Mucosa of stomach (tissue), 1 donor: Measurements from ENCODE around the gene PASD1.

Source experiments
- H3K27me3 ChIP-seq: one replicate; pipeline ENCODE4 v1.7.0; 2013; ENCODE audit warnings: mild to moderate bottlenecking, low read length; ENCODE audit not compliant: control insufficient read depth, insufficient read depth
- H3K36me3 ChIP-seq: one replicate; pipeline ENCODE4 v1.7.0; 2013; ENCODE audit warnings: low read length; ENCODE audit not compliant: control insufficient read depth, insufficient read depth
- H3K4me1 ChIP-seq: one replicate; pipeline ENCODE4 v1.7.0; 2013; ENCODE audit warnings: mild to moderate bottlenecking, low read length; ENCODE audit not compliant: control insufficient read depth, insufficient read depth
- H3K4me3 ChIP-seq: one replicate; pipeline ENCODE4 v1.7.0; 2013; ENCODE audit warnings: low read length
- H3K9ac ChIP-seq: one replicate; pipeline ENCODE4 v1.7.0; 2013; ENCODE audit warnings: mild to moderate bottlenecking, low read length, moderate library complexity
- H3K9me3 ChIP-seq: one replicate; pipeline ENCODE4 v1.7.0; 2013; ENCODE audit warnings: mild to moderate bottlenecking, low read length, moderate library complexity; ENCODE audit not compliant: control insufficient read depth
- donor health status: Pancreatic carcinoma.

PASD1 gene

DNA sequence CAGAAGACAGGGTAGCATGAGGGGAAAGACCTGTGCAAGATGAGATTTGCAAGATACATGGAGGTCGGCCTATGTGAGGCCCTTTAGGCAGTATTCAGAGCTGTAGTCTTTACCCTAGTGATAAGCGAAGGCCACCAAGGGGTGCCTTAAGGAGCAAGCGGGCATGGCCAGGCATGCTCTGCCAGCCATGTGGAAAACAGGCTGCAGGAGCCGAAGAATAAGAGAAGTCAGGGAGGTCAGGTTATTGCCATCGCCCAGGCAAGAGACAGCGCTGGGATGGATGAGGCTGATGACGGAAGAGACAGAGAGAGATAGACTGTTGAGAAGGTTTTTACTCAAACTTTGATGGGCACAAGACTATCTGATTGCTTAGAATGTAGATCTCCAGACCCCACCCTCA is 145.3 kb downstream of the PASD1 start:
- no peaks in the 10 kb centered on the region for H3K36me3 ChIP-seq

DNA sequence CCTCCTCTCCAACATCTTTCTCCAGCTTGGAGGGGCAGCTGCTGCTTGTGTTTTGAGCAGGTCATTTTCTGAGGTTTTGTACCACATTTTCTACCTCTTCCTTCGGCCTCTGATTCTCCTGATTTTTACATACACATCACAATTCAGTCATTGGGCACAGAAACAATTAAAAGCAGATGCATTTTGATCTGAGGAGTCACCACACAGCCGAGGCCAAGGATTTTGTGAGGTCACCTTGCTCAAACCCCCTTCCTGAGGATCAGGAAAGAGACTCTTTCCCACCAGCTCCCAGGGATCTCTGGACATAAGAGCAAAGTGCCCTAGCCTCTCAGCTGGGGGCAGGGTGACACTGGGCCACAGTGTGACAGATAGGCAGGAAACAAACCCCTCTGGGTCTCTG is 147.0 kb downstream of the PASD1 start:
- no peak overlapping the region for H3K4me3 ChIP-seq
- H3K4me1 ChIP-seq = no peaks in the 10 kb centered on the region
- H3K27me3 ChIP-seq = no peaks in the 10 kb centered on the region
- H3K36me3 ChIP-seq = no peaks in the 10 kb centered on the region
- H3K9me3 ChIP-seq = no peaks in the 10 kb centered on the region
- H3K9ac ChIP-seq = no peak overlapping the region

More for the DNA sequence above, 145.3 kb downstream of the PASD1 start:
- Histone ChIP-seq H3K27me3 (no peaks in the 10 kb centered on the region), H3K4me3 (no peak overlapping the region), H3K4me1 (no peaks in the 10 kb centered on the region), H3K9me3 (no peaks in the 10 kb centered on the region), H3K9ac (no peak overlapping the region)

DNA sequence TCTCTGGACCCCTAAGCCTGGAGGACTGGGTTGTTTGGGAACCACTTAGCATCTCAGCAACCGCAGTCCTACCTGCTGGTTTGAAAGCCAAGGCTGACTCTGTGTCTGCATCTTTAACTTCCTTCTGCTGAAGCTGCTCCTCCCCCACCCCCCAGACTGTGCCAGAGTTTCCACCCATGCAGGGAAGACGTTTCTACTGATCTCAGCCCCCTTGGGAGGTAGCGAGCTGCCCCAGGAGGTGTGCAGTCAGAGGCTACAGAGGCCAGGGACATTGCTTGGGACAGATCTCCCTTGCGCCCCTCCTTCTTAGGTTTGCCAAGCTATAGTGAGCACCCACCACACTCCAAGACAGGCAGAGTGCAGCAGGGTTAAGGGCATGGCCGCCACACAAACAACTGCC is 147.7 kb downstream of the PASD1 start:
- H3K9ac ChIP-seq = no peak overlapping the region
- no peaks in the 10 kb centered on the region for H3K36me3 ChIP-seq

DNA sequence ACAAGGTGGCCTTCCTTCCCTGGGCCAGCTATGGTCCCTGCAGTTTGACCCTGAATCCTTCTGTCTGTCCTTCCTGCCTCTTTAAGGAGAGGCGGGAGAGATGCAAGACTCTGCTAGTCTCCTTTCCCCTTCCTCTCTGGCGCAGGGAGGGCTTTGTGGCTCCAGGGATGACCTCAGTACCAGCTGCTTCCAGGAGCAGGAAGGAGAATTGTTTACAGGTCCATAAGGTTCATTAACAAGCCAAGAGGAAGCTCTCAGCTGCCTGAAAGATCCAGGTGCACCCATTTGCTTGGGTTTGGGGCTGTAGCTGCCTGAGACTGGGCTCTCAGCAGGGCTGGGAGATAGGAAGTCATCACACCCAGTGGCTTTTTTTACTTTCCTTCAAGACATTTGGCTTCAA is 148.3 kb downstream of the PASD1 start:
- Histone ChIP-seq H3K4me1 (no peaks in the 10 kb centered on the region), H3K27me3 (no peaks in the 10 kb centered on the region), H3K4me3 (no peak overlapping the region), H3K9ac (no peak overlapping the region), H3K36me3 (no peaks in the 10 kb centered on the region), H3K9me3 (no peaks in the 10 kb centered on the region)

More for the DNA sequence above, 147.7 kb downstream of the PASD1 start:
- Histone ChIP-seq H3K4me3 (no peak overlapping the region), H3K27me3 (no peaks in the 10 kb centered on the region), H3K9me3 (no peaks in the 10 kb centered on the region), H3K4me1 (no peaks in the 10 kb centered on the region)

DNA sequence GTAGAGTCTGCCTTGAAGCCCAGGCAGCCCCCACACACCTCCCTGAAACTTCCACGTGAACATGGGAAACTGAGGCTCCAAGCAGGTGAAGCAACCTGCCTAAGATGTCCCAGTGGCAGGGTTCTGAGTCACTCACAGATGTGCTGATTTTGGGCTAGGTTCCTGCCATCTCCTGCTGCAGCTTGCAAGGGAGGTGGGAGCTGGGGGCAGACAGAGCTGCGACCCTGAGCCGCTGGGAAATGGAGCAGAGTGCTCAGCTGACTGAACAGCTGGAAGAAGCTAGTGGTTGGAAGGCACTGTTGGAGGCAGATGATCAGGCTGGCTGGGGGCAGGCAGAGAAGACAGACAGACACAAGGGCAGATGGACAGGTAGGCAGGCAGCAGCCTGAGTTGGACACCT is 148.8 kb downstream of the PASD1 start:
- Histone ChIP-seq H3K4me3 (no peak overlapping the region), H3K36me3 (no peaks in the 10 kb centered on the region), H3K9ac (no peak overlapping the region), H3K9me3 (no peaks in the 10 kb centered on the region), H3K27me3 (no peaks in the 10 kb centered on the region), H3K4me1 (no peaks in the 10 kb centered on the region)

DNA sequence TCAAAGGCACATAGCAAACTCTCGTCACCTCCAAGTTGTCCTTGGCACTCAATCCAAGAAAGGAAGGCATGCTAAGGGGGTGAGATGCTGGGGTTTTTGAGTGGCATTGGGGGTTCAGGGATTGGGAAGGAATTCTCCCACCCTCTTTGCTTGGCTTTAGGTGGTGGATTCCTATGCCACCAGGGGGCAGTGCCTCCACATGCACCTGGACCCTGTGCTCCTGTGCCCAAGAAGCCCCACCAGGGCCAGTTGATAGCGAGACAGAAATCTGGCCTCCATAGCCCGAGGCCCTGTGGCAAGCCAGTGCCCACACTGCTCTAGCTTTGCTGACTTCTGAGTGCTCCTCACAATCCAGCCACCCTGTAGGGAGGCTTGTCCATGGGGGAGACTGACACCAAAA is 150.4 kb downstream of the PASD1 start:
- H3K27me3 ChIP-seq = no peaks in the 10 kb centered on the region
- H3K4me3 ChIP-seq = no peak overlapping the region
- H3K36me3 ChIP-seq = no peaks in the 10 kb centered on the region

DNA sequence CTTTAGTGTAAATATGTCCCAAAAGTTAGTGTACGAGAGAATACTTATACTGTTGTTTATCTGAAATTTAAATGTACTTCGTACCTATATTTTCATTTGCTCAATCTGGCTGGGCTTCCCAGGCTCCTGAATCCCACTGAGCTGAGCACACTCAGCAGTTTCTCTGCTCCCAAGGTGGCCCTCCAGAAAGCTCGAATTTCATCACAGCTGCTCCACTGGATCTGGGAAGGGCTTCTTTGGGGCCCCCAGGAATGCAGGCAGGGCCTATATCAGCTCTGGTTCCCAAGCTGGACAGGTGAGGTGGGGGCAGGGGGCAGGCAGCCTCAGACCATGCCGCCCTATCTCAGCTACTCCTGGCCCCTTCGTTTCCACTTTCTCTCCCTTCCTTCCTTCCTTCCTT is 150.9 kb downstream of the PASD1 start:
- Histone ChIP-seq H3K9me3 (no peaks in the 10 kb centered on the region), H3K4me3 (no peak overlapping the region), H3K4me1 (no peaks in the 10 kb centered on the region), H3K27me3 (no peaks in the 10 kb centered on the region), H3K9ac (no peak overlapping the region), H3K36me3 (no peaks in the 10 kb centered on the region)

More for the DNA sequence above, 150.4 kb downstream of the PASD1 start:
- no peaks in the 10 kb centered on the region for H3K9me3 ChIP-seq
- H3K9ac ChIP-seq = no peak overlapping the region
- no peaks in the 10 kb centered on the region for H3K4me1 ChIP-seq

DNA sequence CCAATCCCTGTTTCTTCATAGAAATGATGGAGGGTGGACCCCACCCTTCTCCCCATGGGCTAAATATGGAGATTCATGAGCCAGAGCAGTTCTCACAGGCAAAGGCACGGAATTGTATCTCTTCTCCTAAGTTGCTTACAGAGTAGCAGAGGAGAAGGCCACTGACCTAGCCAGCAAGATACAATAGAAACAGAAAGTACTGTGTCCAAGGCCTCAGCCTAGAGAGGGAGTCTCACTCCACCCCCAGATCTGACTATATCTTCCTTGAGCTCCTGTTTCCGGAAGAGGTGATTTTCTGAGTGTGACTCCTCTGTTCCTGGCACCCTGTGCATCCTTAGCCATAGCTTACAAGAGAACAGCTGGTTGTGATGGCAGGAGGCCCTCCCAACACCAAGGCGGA is 152.3 kb downstream of the PASD1 start, which contains the start of gene FATE1:
Gene FATE1 (plus strand): TSS at position 284 of the 400 bp plus-strand sequence. CDS start 85 bp downstream, at position 369.
- no peak within 1 kb of the TSS for H3K4me3 ChIP-seq
- H3K9ac ChIP-seq = no peak within 1 kb of the TSS
- H3K9me3 ChIP-seq = no peaks in the 10 kb centered on the region
- no peaks in the 10 kb centered on the region for H3K4me1 ChIP-seq
- H3K36me3 ChIP-seq = no peaks in the 10 kb centered on the region
- H3K27me3 ChIP-seq = no peaks in the 10 kb centered on the region

DNA sequence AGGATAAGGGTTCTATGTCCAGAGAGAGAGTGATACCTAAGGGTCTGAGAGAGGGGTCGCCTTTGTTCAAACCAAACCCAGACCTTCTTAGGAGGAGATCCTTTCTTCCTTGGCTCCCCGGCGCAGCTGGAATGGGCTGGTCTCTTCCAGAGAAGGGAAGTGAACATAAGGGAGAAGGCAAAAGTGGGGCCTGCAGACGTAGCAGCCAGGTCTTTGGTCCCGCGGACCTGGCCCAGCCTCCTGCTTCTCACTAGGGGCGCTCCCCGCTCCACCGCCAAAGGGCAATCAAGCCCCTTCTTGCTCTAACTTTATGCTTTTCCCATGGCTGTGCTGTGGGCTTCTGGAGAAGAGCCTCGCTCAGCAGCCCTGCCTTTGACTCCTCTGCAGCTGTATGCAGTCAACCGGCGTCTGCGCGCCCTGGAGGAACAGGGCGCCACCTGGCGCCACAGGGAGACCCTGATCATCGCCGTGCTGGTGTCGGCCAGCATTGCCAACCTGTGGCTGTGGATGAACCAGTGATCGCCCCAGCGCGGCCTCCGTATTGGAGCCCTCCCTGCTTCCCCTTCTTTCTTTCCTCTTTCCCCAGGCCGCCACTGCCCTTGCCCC is 158.9 kb downstream of the PASD1 start:
- Histone ChIP-seq H3K27me3 (no peaks in the 10 kb centered on the region), H3K4me1 (no peaks in the 10 kb centered on the region), H3K9me3 (no peaks in the 10 kb centered on the region), H3K4me3 (no peak overlapping the region), H3K36me3 (no peaks in the 10 kb centered on the region), H3K9ac (no peak overlapping the region)

DNA sequence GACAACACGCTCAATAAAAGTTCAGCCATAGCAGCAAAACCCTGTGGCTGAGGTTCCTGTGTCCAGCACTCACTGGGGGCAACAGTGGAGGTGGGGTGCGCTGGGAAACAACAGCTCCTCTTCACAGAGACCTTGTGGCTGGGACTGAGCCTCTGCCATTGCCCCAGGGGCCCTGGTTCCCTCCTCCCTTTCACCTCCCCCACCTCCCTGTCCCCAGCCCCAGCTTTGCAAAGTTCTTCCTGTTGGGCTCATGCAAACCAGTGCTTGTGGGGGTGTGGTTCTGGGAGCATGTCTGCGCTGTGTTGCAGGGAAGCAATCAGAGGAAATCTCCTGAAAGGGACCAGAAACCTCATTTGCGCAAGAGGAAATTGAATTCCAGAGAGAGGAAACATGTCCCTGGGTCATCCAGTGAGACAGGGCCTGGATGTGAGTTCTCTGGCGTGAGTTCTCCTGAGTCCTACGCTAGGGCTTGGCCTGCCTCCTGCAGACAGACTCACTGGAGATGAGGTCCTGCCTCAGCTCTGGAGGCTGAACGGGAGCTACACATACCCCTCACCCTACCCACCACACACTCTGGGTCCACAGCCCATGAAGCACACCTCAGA is 159.8 kb downstream of the PASD1 start:
- H3K4me3 ChIP-seq = no peak overlapping the region
- H3K9ac ChIP-seq = no peak overlapping the region
- no peaks in the 10 kb centered on the region for H3K9me3 ChIP-seq
- H3K4me1 ChIP-seq = no peaks in the 10 kb centered on the region
- H3K27me3 ChIP-seq = no peaks in the 10 kb centered on the region
- no peaks in the 10 kb centered on the region for H3K36me3 ChIP-seq

DNA sequence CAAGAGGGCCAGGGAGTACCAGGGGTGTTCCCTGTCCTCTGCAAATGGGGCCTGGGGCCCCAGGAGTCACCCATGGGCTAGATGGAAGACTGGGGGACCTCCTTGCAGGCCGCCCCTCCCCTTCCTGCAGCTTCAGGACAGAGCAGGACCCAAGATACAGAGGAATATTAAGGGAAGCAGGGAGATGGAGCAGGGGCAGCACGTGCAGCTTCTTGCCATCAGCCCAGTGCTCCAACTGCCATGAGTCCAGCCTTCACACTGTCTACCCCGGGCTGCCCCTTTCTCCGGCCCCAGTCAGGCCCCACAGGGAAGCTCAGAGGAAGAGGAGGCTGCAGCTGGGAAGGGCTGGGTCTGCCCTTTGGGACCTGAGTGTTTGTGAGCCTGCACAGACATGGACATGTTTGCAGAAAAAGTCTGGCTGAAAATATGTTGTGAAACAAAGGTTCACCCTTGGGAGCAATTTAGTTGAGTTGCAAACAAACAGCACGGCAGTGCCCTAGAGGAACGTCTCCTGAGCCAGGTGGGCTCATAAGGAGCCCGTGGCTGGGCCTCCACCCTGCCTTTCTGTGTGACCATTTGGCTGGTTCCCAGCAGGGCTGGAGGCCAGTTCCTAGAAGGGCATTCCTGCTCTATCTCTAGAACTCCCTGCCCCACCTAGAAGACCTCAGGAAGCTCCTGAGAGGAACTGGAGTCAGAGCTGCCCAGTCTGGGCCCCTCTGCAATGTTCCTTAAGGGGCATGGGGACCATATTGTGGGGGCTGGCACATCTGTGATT is 161.3 kb downstream of the PASD1 start:
- no peak overlapping the region for H3K9ac ChIP-seq
- H3K9me3 ChIP-seq = no peaks in the 10 kb centered on the region
- no peaks in the 10 kb centered on the region for H3K4me1 ChIP-seq
- H3K4me3 ChIP-seq = no peak overlapping the region
- H3K36me3 ChIP-seq = no peaks in the 10 kb centered on the region
- H3K27me3 ChIP-seq = no peaks in the 10 kb centered on the region

DNA sequence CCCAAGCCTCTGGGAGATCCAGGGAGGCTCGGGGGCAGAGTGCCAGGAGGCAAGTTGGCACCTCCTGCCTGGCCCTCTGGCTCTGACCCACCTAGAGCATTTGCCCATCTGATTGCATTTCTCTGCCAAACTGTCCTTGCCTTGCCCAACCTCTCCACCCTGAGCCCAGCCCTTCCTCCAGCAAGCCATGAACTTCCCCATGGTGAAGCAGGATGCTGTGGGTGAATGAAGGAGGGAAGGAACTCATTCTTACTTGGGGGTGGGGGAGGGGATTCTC is 161.8 kb downstream of the PASD1 start:
- Histone ChIP-seq H3K9me3 (no peaks in the 10 kb centered on the region), H3K36me3 (no peaks in the 10 kb centered on the region), H3K4me1 (no peaks in the 10 kb centered on the region), H3K9ac (no peak overlapping the region), H3K27me3 (no peaks in the 10 kb centered on the region), H3K4me3 (no peak overlapping the region)
